SK-N-SH (cell line): ENCODE results near the gene UCK2. TPM values are rescaled to one million over a fixed set of nuclear protein-coding genes. Genes with fewer than 3 reads are reported as not detected.

Experiments
- CTCF ChIA-PET: fragments of 300-600, 350-600 bp; formaldehyde crosslinking; extraction: SDS; loops from one replicate; lab custom pipeline; 2021; lab: Yijun Ruan, JAX
- POLR2A ChIA-PET: fragments of 350-600 bp; sonication (Branson Sonifier 250); formaldehyde crosslinking; extraction: SDS; loops from one replicate; lab custom pipeline; 2020; ENCODE audit warnings: antibody characterized with exemption, inconsistent platforms; lab: Yijun Ruan, JAX
- DNase-seq: peaks from one replicate; pipeline ENCODE4 v3.0.0; 2012
- H2AFZ ChIP-seq: fragments of 200-600 bp; sonication (generic); 2 replicates; pipeline ENCODE4 v1.8.1; 2016; ENCODE audit warnings: antibody characterized with exemption, mild to moderate bottlenecking, low read depth
- H3F3A ChIP-seq: fragments of 200-600 bp; sonication (generic); replicated peaks from 2 replicates; pipeline ENCODE3; 2016; ENCODE audit warnings: antibody characterized with exemption, mild to moderate bottlenecking; ENCODE audit not compliant: insufficient read depth
- H3K27ac ChIP-seq, 2 experiments: fragments of 200-500 bp in 1 of 2; fragments of 200-600 bp in 1 of 2; sonication (Bioruptor generic) in 1 of 2; sonication (generic), shearing (Covaris generic) in 1 of 2; 2 replicates each; pipeline versions ENCODE4 v1.5.1 to v1.6.1; 2014 to 2016; ENCODE audit warnings: low read depth in 2 of 2, inconsistent platforms in 1 of 2, low read length in 1 of 2, mild to moderate bottlenecking in 1 of 2, mixed read lengths in 1 of 2
- H3K27me3 ChIP-seq: fragments of 200-600 bp; sonication (generic), shearing (Covaris generic); 2 replicates; pipeline ENCODE4 v1.6.1; 2016; ENCODE audit warnings: mixed run types; ENCODE audit not compliant: insufficient read depth
- H3K36me3 ChIP-seq, 2 experiments: fragments of 200-500 bp in 1 of 2; fragments of 200-600 bp in 1 of 2; sonication (Bioruptor generic) in 1 of 2; sonication (generic) in 1 of 2; replicated peaks in 1 of 2; 2 replicates each; pipeline versions ENCODE3 to v1.5.1; 2014 to 2016; ENCODE audit warnings: low read length in 1 of 2, mild to moderate bottlenecking in 1 of 2; ENCODE audit not compliant: insufficient read depth in 2 of 2, control insufficient read depth in 1 of 2
- H3K4me1 ChIP-seq, 2 experiments: fragments of 200-500 bp in 1 of 2; fragments of 200-600 bp in 1 of 2; sonication (Bioruptor generic) in 1 of 2; sonication (generic), shearing (Covaris generic) in 1 of 2; 2 replicates each; pipeline versions ENCODE4 v1.5.1 to v1.6.1; 2014 to 2016; ENCODE audit warnings: low read depth in 1 of 2, low read length in 1 of 2, mixed run types in 1 of 2; ENCODE audit not compliant: insufficient read depth in 2 of 2, control insufficient read depth in 1 of 2
- H3K4me2 ChIP-seq: fragments of 200-600 bp; sonication (generic), shearing (Covaris generic); 2 replicates; pipeline ENCODE4 v1.6.1; 2017; ENCODE audit warnings: mixed run types
- H3K4me3 ChIP-seq, 2 experiments: fragments of 200-500 bp in 1 of 2; fragments of 200-600 bp in 1 of 2; sonication (Bioruptor generic) in 1 of 2; sonication (generic), shearing (Covaris generic) in 1 of 2; 2 replicates each; pipeline versions ENCODE4 v1.5.1 to v1.8.1; 2014 to 2016; ENCODE audit warnings: low read depth in 2 of 2, inconsistent platforms in 1 of 2, low read length in 1 of 2, mild to moderate bottlenecking in 1 of 2, mixed read lengths in 1 of 2, moderate library complexity in 1 of 2
- H3K79me2 ChIP-seq: fragments of 200-600 bp; sonication (generic); 2 replicates; pipeline ENCODE4 v1.8.1; 2017; ENCODE audit warnings: mild to moderate bottlenecking; ENCODE audit not compliant: insufficient read depth
- H3K9ac ChIP-seq: fragments of 200-600 bp; sonication (generic); 2 replicates; pipeline ENCODE4 v1.6.1; 2017; ENCODE audit warnings: mixed run types
- H3K9me2 ChIP-seq: fragments of 200-600 bp; sonication (generic); 2 replicates; pipeline ENCODE4 v1.6.1; 2017; ENCODE audit warnings: mixed run types
- H3K9me3 ChIP-seq: fragments of 200-600 bp; sonication (generic); 2 replicates; pipeline ENCODE4 v1.6.1; 2017; ENCODE audit warnings: mixed run types, mild to moderate bottlenecking, moderate library complexity
- H4K20me1 ChIP-seq: fragments of 200-600 bp; sonication (generic); 2 replicates; pipeline ENCODE4 v1.6.1; 2017; ENCODE audit warnings: mild to moderate bottlenecking, mixed run types; ENCODE audit not compliant: insufficient read depth
- CHD2 ChIP-seq: fragments of 150-350 bp; IDR thresholded peaks from 2 replicates; pipeline ENCODE4 v1.6.1; 2018; ENCODE audit warnings: low read length; ENCODE audit not compliant: partially characterized antibody
- EZH2phosphoT487 ChIP-seq: fragments of 200-600 bp; sonication (generic); IDR thresholded peaks from 2 replicates; pipeline ENCODE4 v1.6.1; 2017; ENCODE audit warnings: low read depth, mixed run types, mild to moderate bottlenecking, antibody characterized with exemption, moderate library complexity, borderline replicate concordance
- FOSL2 ChIP-seq: IDR thresholded peaks from 2 replicates; pipeline ENCODE4 v1.4.0; 2012; ENCODE audit warnings: low read depth, mild to moderate bottlenecking, moderate library complexity, borderline replicate concordance
- FOXJ3 ChIP-seq: sonication (generic); formaldehyde crosslinking; IDR thresholded peaks from 2 replicates; pipeline ENCODE4 v1.5.1; 2020; ENCODE audit warnings: mild to moderate bottlenecking, missing genetic modification reagents
- FOXM1 ChIP-seq: IDR thresholded peaks from 2 replicates; pipeline ENCODE4 v1.4.0; 2012; ENCODE audit warnings: low read depth, mild to moderate bottlenecking
- GATA2 ChIP-seq: sonication (generic); formaldehyde crosslinking; IDR thresholded peaks from 2 replicates; pipeline ENCODE4 v1.5.0; 2020; ENCODE audit warnings: mild to moderate bottlenecking, missing genetic modification reagents
- RCOR1 ChIP-seq: fragments of 150-350 bp; IDR thresholded peaks from 2 replicates; pipeline ENCODE4 v1.6.1; 2017; ENCODE audit warnings: antibody characterized with exemption, low read length
- RXRA ChIP-seq: IDR thresholded peaks from 2 replicates; pipeline ENCODE4 v1.4.0; 2012; ENCODE audit warnings: low read depth, mild to moderate bottlenecking, borderline replicate concordance
- SIN3A ChIP-seq: IDR thresholded peaks from 2 replicates; pipeline ENCODE4 v1.6.1; 2012; ENCODE audit warnings: low read depth, mild to moderate bottlenecking, low read length, moderate library complexity, borderline replicate concordance
- TAF1 ChIP-seq: IDR thresholded peaks from 2 replicates; pipeline ENCODE4 v1.6.1; 2012; ENCODE audit warnings: low read depth, mild to moderate bottlenecking, low read length, moderate library complexity, borderline replicate concordance
- TEAD4 ChIP-seq: IDR thresholded peaks from 2 replicates; pipeline ENCODE4 v1.4.0; 2012; ENCODE audit warnings: mild to moderate bottlenecking, borderline replicate concordance; ENCODE audit not compliant: insufficient read depth
- YY1 ChIP-seq: IDR thresholded peaks from 2 replicates; pipeline ENCODE4 v1.4.0; 2012; ENCODE audit warnings: low read depth, mild to moderate bottlenecking
- WGBS: methylation state at CpG from one replicate; pipeline ENCODE4 v1.1.6; 2017; ENCODE audit warnings: low lambda C conversion rate; 5-methylcytosine and 5-hydroxymethylcytosine counted together
- polyA plus RNA-seq, 3 experiments: library from polyadenylated mRNA; depleted of rRNA; stranded (reverse); fragments of >200 nt; gene quantifications; 2 replicates each; pipeline ENCODE4 v1.2.3, GENCODE V29; 2012
- TF ChIP-seq, protein P1 (sequence below): IDR thresholded peaks from 2 replicates; pipeline ENCODE4; 2012
- TF ChIP-seq, protein P2 (sequence below): IDR thresholded peaks from 2 replicates; pipeline ENCODE4 v1.4.0; 2012; ENCODE audit warnings: low read depth, borderline replicate concordance

The UCK2 gene
- polyA plus RNA-seq, 1 of the 3 experiments (the other 2 are of a cell fraction), result 53.7 TPM

DNA sequence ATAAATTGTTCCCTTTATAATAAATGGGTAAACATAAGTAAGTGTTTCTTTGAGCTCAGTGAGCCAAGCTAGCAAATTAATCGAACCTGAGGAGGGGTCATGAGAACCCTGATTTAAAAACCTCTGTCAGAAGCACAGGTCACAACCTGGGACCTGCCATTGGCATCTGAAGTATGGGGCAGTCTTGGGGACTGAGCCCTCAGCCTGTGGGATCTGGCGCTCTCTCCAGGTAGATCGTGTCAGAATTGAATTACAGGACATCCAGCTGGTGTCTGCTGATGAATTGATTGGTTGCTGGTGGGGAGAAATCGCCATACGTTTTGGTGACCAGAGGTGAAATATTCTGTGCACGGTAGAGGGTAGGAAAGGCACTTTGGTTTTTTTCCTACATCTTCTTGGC lies 17.5 kb downstream of the UCK2 start (continued):
- TF ChIP-seq, protein P1, sequence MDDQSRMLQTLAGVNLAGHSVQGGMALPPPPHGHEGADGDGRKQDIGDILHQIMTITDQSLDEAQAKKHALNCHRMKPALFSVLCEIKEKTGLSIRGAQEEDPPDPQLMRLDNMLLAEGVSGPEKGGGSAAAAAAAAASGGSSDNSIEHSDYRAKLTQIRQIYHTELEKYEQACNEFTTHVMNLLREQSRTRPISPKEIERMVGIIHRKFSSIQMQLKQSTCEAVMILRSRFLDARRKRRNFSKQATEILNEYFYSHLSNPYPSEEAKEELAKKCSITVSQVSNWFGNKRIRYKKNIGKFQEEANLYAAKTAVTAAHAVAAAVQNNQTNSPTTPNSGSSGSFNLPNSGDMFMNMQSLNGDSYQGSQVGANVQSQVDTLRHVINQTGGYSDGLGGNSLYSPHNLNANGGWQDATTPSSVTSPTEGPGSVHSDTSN, result no peak

DNA sequence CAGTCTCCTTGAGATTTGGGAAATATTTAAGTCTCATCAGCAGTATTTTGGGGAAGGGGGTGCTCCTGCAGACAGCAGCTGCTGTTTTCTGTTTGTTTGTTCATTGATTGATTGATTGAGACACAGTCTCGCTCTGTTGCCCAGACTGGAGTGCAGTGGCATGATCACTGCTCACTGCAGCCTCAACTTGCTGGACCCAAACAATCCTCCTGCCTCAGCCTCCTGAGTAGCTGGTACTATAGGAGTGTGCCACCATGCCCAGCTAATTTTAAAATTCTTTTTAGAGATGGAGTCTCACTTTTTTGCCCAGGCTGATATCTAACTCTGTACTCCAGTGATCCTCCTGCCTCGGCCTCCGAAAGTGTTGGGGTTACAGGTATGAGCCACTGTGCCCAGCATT lies 18.2 kb downstream of the UCK2 start:
- no peaks in the 10 kb centered on the region for H3K36me3 ChIP-seq
- no peak for TF ChIP-seq SIN3A
- TF ChIP-seq, protein P1, result no peak
- TF ChIP-seq EZH2phosphoT487, result no peak
- TF ChIP-seq RCOR1, result no peak
- no peak for TF ChIP-seq YY1
- no peak for TF ChIP-seq FOSL2
- TF ChIP-seq FOXM1, result no peak
- TF ChIP-seq, protein P2, sequence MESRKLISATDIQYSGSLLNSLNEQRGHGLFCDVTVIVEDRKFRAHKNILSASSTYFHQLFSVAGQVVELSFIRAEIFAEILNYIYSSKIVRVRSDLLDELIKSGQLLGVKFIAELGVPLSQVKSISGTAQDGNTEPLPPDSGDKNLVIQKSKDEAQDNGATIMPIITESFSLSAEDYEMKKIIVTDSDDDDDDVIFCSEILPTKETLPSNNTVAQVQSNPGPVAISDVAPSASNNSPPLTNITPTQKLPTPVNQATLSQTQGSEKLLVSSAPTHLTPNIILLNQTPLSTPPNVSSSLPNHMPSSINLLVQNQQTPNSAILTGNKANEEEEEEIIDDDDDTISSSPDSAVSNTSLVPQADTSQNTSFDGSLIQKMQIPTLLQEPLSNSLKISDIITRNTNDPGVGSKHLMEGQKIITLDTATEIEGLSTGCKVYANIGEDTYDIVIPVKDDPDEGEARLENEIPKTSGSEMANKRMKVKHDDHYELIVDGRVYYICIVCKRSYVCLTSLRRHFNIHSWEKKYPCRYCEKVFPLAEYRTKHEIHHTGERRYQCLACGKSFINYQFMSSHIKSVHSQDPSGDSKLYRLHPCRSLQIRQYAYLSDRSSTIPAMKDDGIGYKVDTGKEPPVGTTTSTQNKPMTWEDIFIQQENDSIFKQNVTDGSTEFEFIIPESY, result no peak
- no peak for TF ChIP-seq RXRA
- no peak for TF ChIP-seq GATA2 (CRISPR knock-in tag)
- no peak for TF ChIP-seq CHD2
- no peak for TF ChIP-seq FOXJ3 (CRISPR knock-in tag)
- TF ChIP-seq TAF1, result no peak
- TF ChIP-seq TEAD4, result no peak
- TF ChIP-seq, all 33 proteins: peak for 0
- no peak overlapping the region for H3K4me3 ChIP-seq
- DNase-seq, result no peak
- no peak overlapping the region for H3K9ac ChIP-seq
- 100% methylated on average over 3 of the region's 3 CpGs for WGBS
- H3K79me2 ChIP-seq, result peaks cover 96% of the 10 kb centered on the region
- H3K4me1 ChIP-seq, result peaks cover 11 to 20% of the 10 kb centered on the region in 2 experiments; a peak in 3 of 4 replicates
- H3F3A ChIP-seq, result no peaks in the 10 kb centered on the region
- H3K9me2 ChIP-seq, result no peaks in the 10 kb centered on the region
- CTCF ChIA-PET, result interaction anchor here (0.9 to 2.4 kb wide), 3 partner anchors 9 to 68 kb away, joined by 3 to 21 read pairs (median 4); partner anchors contain the start of gene UCK2
- H3K27ac ChIP-seq, result no peak overlapping the region
- no peaks in the 10 kb centered on the region for H3K9me3 ChIP-seq
- POLR2A ChIA-PET, result no interaction called here
- H2AFZ ChIP-seq, result no peak overlapping the region
- peaks cover 30% of the 10 kb centered on the region for H4K20me1 ChIP-seq
- H3K4me2 ChIP-seq, result no peak overlapping the region
- no peaks in the 10 kb centered on the region for H3K27me3 ChIP-seq
